ENCODE measurements around the gene TK1.

DNA sequence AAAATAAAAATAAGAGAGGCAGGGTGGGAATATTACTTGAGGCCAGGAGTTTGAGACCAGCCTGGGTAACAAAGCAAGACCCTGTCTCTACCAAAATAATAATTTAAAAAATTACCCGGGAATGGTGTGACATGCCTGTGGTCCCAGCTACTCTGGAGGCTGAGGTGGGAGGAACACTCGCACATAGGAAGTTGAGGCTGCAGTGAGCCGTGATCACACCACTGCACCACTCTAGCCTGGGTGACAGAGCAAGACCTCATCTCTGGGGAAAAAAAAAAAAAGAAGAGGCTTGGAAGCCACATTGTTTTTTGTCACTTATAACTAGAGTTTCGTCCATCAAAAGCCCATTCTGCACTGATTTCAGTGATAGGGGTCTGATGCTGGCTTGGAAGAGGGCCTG, 41.3 kb upstream of the TK1 start:
- TF ChIP-seq, protein P1, sequence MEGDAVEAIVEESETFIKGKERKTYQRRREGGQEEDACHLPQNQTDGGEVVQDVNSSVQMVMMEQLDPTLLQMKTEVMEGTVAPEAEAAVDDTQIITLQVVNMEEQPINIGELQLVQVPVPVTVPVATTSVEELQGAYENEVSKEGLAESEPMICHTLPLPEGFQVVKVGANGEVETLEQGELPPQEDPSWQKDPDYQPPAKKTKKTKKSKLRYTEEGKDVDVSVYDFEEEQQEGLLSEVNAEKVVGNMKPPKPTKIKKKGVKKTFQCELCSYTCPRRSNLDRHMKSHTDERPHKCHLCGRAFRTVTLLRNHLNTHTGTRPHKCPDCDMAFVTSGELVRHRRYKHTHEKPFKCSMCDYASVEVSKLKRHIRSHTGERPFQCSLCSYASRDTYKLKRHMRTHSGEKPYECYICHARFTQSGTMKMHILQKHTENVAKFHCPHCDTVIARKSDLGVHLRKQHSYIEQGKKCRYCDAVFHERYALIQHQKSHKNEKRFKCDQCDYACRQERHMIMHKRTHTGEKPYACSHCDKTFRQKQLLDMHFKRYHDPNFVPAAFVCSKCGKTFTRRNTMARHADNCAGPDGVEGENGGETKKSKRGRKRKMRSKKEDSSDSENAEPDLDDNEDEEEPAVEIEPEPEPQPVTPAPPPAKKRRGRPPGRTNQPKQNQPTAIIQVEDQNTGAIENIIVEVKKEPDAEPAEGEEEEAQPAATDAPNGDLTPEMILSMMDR (conservative IDR thresholded peaks at IDR 0.05; ENCODE audit: low read depth, low read length): no peak
- no peak for TF ChIP-seq EZH2 (IDR thresholded peaks at IDR 0.05; ENCODE audit: low read length, unreplicated experiment)
- TF ChIP-seq EZH2phosphoT487 (IDR thresholded peaks at IDR 0.05; ENCODE audit: borderline replicate concordance, low read length): no peak

Data from PC-3 (cell line).